ENCODE measurements around the gene PXDN.

- TF ChIP-seq POLR2A (IDR thresholded peaks at IDR 0.05; ENCODE audit: low read length) (no peak), GATA1 (IDR thresholded peaks at IDR 0.05; ENCODE audit: low read depth, low read length) (no peak)
Measured at GRCh38 chr2:1731963-1732768, 12.1 kb downstream of the PXDN start.
